Measurements from ENCODE around the gene ATP2B2.

GRCh38 chr3:10435850-10436249 is 69.5 kb downstream of the ATP2B2 start:
- TF ChIP-seq EZH2 (IDR thresholded peaks at IDR 0.05; ENCODE audit: borderline replicate concordance, low read depth, low read length, severe bottlenecking), result no peak
- TF ChIP-seq, protein P1, sequence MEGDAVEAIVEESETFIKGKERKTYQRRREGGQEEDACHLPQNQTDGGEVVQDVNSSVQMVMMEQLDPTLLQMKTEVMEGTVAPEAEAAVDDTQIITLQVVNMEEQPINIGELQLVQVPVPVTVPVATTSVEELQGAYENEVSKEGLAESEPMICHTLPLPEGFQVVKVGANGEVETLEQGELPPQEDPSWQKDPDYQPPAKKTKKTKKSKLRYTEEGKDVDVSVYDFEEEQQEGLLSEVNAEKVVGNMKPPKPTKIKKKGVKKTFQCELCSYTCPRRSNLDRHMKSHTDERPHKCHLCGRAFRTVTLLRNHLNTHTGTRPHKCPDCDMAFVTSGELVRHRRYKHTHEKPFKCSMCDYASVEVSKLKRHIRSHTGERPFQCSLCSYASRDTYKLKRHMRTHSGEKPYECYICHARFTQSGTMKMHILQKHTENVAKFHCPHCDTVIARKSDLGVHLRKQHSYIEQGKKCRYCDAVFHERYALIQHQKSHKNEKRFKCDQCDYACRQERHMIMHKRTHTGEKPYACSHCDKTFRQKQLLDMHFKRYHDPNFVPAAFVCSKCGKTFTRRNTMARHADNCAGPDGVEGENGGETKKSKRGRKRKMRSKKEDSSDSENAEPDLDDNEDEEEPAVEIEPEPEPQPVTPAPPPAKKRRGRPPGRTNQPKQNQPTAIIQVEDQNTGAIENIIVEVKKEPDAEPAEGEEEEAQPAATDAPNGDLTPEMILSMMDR (IDR thresholded peaks at IDR 0.05; ENCODE audit: borderline replicate concordance, extremely low read depth, low read length, poor library complexity, severe bottlenecking), result no peak
